Karpas-422 (cell line): Measurements from ENCODE around the gene CACNG3. TPM values are rescaled to one million over a fixed set of nuclear protein-coding genes. Genes with fewer than 3 reads are reported as not detected.

Experiments used
- DNase-seq: peaks from one replicate; pipeline ENCODE4 v3.0.0-alpha.2; 2015
- H2AFZ ChIP-seq: fragments of 200-600 bp; sonication (generic); 2 replicates; pipeline ENCODE4 v1.6.1; 2014; ENCODE audit warnings: antibody characterized with exemption, low read length, mixed read lengths
- H3K27ac ChIP-seq: fragments of 200-600 bp; sonication (generic); 2 replicates; pipeline ENCODE4 v1.5.1; 2014; ENCODE audit warnings: mild to moderate bottlenecking, low read length, moderate library complexity
- H3K27me3 ChIP-seq: fragments of 200-600 bp; sonication (generic); 2 replicates; pipeline ENCODE4 v1.6.1; 2014; ENCODE audit warnings: low read length, mixed read lengths
- H3K36me3 ChIP-seq: fragments of 200-600 bp; sonication (generic); 2 replicates; pipeline ENCODE4 v1.6.1; 2014; ENCODE audit warnings: low read length, mixed read lengths; ENCODE audit not compliant: insufficient read depth
- H3K4me1 ChIP-seq: fragments of 200-600 bp; sonication (generic); 2 replicates; pipeline ENCODE4 v1.6.1; 2014; ENCODE audit warnings: mild to moderate bottlenecking, low read length, mixed read lengths
- H3K4me2 ChIP-seq: fragments of 200-600 bp; sonication (generic); 2 replicates; pipeline ENCODE4 v1.6.1; 2014; ENCODE audit warnings: low read length, low read depth, mild to moderate bottlenecking; ENCODE audit not compliant: poor library complexity, severe bottlenecking
- H3K4me3 ChIP-seq: fragments of 200-600 bp; sonication (generic); 2 replicates; pipeline ENCODE4 v1.5.1; 2014; ENCODE audit warnings: mild to moderate bottlenecking, antibody characterized with exemption, low read length, mixed read lengths
- H3K79me2 ChIP-seq: fragments of 200-600 bp; sonication (generic); 2 replicates; pipeline ENCODE4 v1.6.1; 2014; ENCODE audit warnings: mild to moderate bottlenecking, low read length, mixed read lengths
- H3K9ac ChIP-seq: fragments of 200-600 bp; sonication (generic); 2 replicates; pipeline ENCODE4 v1.6.0; 2014; ENCODE audit warnings: low read length
- H3K9me2 ChIP-seq: fragments of 200-600 bp; sonication (generic), shearing (Covaris generic); replicated peaks from 2 replicates; pipeline ENCODE4 v1.6.0; 2014; ENCODE audit warnings: mild to moderate bottlenecking, low read length, moderate library complexity; ENCODE audit not compliant: insufficient read depth
- H3K9me3 ChIP-seq: fragments of 300-700, 200-600 bp; sonication (generic); 2 replicates; pipeline ENCODE4 v1.6.1; 2014; ENCODE audit warnings: low read length, mixed read lengths
- H4K20me1 ChIP-seq: fragments of 200-600 bp; sonication (generic); 2 replicates; pipeline ENCODE4 v1.6.1; 2014; ENCODE audit warnings: mild to moderate bottlenecking, antibody characterized with exemption, low read length, low read depth; ENCODE audit not compliant: insufficient read depth
- total RNA-seq: library from RNA; depleted of rRNA; stranded (reverse); fragments of >200 nt; shearing (Covaris generic); gene quantifications from 2 replicates; pipeline ENCODE4 v1.2.3, GENCODE V29; 2014; ENCODE audit warnings: low replicate concordance; rRNA removed

Gene CACNG3
- total RNA-seq = not detected in 2 replicates

DNA sequence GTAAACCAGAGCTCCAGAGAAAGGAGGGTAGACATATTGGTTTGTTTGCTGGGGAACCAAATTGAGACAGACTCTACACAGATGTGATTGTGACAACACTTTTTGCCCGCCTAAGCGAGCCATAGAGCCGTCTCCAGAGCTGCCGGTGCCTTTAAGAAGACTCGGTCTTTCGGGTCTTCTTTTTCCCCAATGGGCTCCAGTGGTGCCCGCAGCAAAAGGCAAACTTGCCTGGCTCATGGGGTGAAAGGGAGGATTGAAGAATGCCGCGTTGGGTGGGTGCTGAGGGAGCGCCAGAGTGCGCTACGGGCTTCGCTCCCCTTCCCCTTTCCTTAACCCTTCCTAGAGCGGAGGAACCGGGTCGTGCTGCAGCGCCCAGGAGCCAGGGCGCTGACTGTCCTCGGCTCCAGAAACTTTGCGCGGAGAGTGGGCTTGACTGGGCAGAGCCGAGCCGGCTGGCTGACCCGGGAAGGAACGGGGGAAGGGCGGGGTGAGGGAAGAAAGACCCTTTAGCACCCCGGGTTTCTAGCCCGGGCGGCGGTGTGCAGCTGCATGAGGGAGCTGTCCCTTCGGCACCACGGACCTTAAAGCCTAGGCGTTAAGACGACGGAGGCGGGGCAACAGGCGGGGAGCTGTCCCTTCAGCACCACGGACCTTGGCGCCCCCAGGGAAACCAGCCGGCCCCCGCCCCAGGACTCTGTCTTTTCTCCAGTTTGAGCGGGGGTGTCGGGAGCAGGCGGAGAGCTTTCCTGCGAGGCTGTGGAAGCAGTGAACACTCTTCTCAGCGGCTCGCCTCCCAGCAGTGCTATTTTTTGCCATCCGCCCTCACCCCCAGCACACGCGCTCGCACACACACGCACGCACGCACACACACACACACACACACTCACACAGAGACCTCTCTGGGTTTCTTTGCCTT lies at the start of gene CACNG3:
Gene CACNG3 (plus strand): TSS at position 880 of the 916 bp plus-strand sequence. CDS start 420 bp downstream, outside the sequence.
- no peaks in the 10 kb centered on the region for H4K20me1 ChIP-seq
- H3K4me3 ChIP-seq = no peak within 1 kb of the TSS
- no peaks in the 10 kb centered on the region for H3K79me2 ChIP-seq
- peak; percentile 54 for DNase-seq
- H3K36me3 ChIP-seq = no peaks in the 10 kb centered on the region
- no peak within 1 kb of the TSS for H3K27ac ChIP-seq
- H3K9ac ChIP-seq = no peak within 1 kb of the TSS
- no peaks in the 10 kb centered on the region for H3K9me3 ChIP-seq
- H3K4me1 ChIP-seq = no peaks in the 10 kb centered on the region
- H3K27me3 ChIP-seq = no peaks in the 10 kb centered on the region
- no peaks in the 10 kb centered on the region for H3K9me2 ChIP-seq
- no peak within 1 kb of the TSS for H2AFZ ChIP-seq
- no peak within 1 kb of the TSS for H3K4me2 ChIP-seq

DNA sequence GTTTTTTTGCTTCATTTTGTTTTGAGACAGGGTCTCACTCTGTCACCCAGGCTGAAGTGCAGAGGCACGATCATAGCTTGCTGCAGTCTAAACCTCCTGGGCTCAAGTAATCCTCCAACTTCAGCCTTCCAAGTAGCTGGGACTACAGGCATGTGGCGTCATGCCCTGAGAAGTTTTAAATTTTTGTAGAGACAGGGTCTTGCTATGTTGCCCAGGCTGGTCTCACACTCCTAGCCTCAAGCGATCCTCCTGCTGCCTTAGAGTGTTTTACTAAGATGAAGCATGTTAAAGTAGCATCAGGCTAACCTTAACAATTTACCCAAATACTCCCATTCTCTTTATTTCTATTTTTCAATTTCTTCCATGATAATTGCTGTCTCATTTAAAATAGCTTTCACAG lies 49.2 kb upstream of the CACNG3 start:
- no peaks in the 10 kb centered on the region for H4K20me1 ChIP-seq
- H3K9me3 ChIP-seq = no peaks in the 10 kb centered on the region
- no peak overlapping the region for H3K27ac ChIP-seq
- DNase-seq = no peak
- H3K79me2 ChIP-seq = no peaks in the 10 kb centered on the region
- H3K27me3 ChIP-seq = no peaks in the 10 kb centered on the region
- no peak overlapping the region for H2AFZ ChIP-seq
- H3K9me2 ChIP-seq = no peaks in the 10 kb centered on the region
- no peak overlapping the region for H3K9ac ChIP-seq
- H3K4me2 ChIP-seq = no peak overlapping the region
- H3K4me1 ChIP-seq = no peaks in the 10 kb centered on the region
- no peaks in the 10 kb centered on the region for H3K36me3 ChIP-seq
- no peak overlapping the region for H3K4me3 ChIP-seq

- H3K4me2 ChIP-seq = no peak overlapping the region
- no peak overlapping the region for H3K27ac ChIP-seq
- H3K36me3 ChIP-seq = no peaks in the 10 kb centered on the region
- no peaks in the 10 kb centered on the region for H3K9me2 ChIP-seq
- no peak for DNase-seq
- H3K4me3 ChIP-seq = no peak overlapping the region
- no peaks in the 10 kb centered on the region for H4K20me1 ChIP-seq
- H3K79me2 ChIP-seq = no peaks in the 10 kb centered on the region
- H3K9ac ChIP-seq = no peak overlapping the region
- no peak overlapping the region for H2AFZ ChIP-seq
- no peaks in the 10 kb centered on the region for H3K9me3 ChIP-seq
- H3K4me1 ChIP-seq = no peaks in the 10 kb centered on the region
- no peaks in the 10 kb centered on the region for H3K27me3 ChIP-seq
Measured at GRCh38 chr16:24208710-24209109, 47.4 kb upstream of the CACNG3 start.

GRCh38 chr16:24214992-24215391 lies 41.1 kb upstream of the CACNG3 start:
- Histone ChIP-seq H3K4me2 (no peak overlapping the region), H2AFZ (no peak overlapping the region), H3K9me3 (no peaks in the 10 kb centered on the region), H3K27ac (no peak overlapping the region), H3K36me3 (no peaks in the 10 kb centered on the region), H3K27me3 (no peaks in the 10 kb centered on the region), H3K4me1 (no peaks in the 10 kb centered on the region), H4K20me1 (no peaks in the 10 kb centered on the region; the same call in 1 of the 2 replicates), H3K9ac (no peak overlapping the region), H3K4me3 (no peak overlapping the region), H3K79me2 (no peaks in the 10 kb centered on the region), H3K9me2 (no peaks in the 10 kb centered on the region)
- DNase-seq = no peak

GRCh38 chr16:24216961-24217360 lies 39.2 kb upstream of the CACNG3 start:
- DNase-seq = no peak
- H3K79me2 ChIP-seq = no peaks in the 10 kb centered on the region
- no peak overlapping the region for H3K9ac ChIP-seq
- H3K4me1 ChIP-seq = no peaks in the 10 kb centered on the region
- H3K4me3 ChIP-seq = no peak overlapping the region
- H2AFZ ChIP-seq = no peak overlapping the region
- H3K4me2 ChIP-seq = no peak overlapping the region
- no peaks in the 10 kb centered on the region for H3K9me3 ChIP-seq
- H4K20me1 ChIP-seq = no peaks in the 10 kb centered on the region; the same call in 1 of the 2 replicates
- H3K27me3 ChIP-seq = no peaks in the 10 kb centered on the region
- H3K27ac ChIP-seq = no peak overlapping the region
- H3K9me2 ChIP-seq = no peaks in the 10 kb centered on the region
- H3K36me3 ChIP-seq = no peaks in the 10 kb centered on the region

DNA sequence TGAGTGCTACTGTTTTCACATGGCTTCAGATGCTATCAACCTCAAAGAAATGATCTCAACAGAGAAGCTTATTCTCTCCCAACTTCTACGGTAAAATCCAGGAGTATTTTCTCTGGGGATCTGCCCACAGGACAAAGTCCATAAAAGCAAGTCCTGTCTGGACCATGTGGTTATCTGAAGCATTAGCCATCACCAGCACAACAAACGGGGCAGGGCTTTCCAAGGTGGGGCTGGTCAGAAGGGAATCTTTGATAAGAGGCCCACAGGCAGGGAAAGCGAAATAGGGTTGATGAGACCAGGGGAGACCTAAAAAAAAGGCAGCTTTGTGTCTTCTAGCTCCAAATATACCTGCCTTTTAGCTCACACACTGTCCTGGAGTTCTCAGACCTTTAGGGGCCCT lies 38.7 kb upstream of the CACNG3 start:
- no peaks in the 10 kb centered on the region for H3K27me3 ChIP-seq
- H3K9me3 ChIP-seq = no peaks in the 10 kb centered on the region
- H3K4me3 ChIP-seq = no peak overlapping the region
- H3K4me2 ChIP-seq = no peak overlapping the region
- H3K9ac ChIP-seq = no peak overlapping the region
- H2AFZ ChIP-seq = no peak overlapping the region
- H3K27ac ChIP-seq = no peak overlapping the region
- no peaks in the 10 kb centered on the region for H3K79me2 ChIP-seq
- H3K9me2 ChIP-seq = no peaks in the 10 kb centered on the region
- no peaks in the 10 kb centered on the region; the same call in 1 of the 2 replicates for H4K20me1 ChIP-seq
- H3K4me1 ChIP-seq = no peaks in the 10 kb centered on the region
- H3K36me3 ChIP-seq = no peaks in the 10 kb centered on the region
- no peak for DNase-seq

GRCh38 chr16:24218299-24218698 lies 37.8 kb upstream of the CACNG3 start:
- no peaks in the 10 kb centered on the region for H3K4me1 ChIP-seq
- no peak overlapping the region for H3K27ac ChIP-seq
- no peak overlapping the region for H3K4me3 ChIP-seq
- H4K20me1 ChIP-seq = no peaks in the 10 kb centered on the region; the same call in 1 of the 2 replicates
- H3K27me3 ChIP-seq = no peaks in the 10 kb centered on the region
- no peak overlapping the region for H3K4me2 ChIP-seq
- no peaks in the 10 kb centered on the region for H3K79me2 ChIP-seq
- H2AFZ ChIP-seq = no peak overlapping the region
- no peaks in the 10 kb centered on the region for H3K36me3 ChIP-seq
- no peaks in the 10 kb centered on the region for H3K9me3 ChIP-seq
- DNase-seq = no peak
- no peak overlapping the region for H3K9ac ChIP-seq
- H3K9me2 ChIP-seq = no peaks in the 10 kb centered on the region

GRCh38 chr16:24221219-24221618 lies 34.9 kb upstream of the CACNG3 start:
- H4K20me1 ChIP-seq = no peaks in the 10 kb centered on the region; the same call in 1 of the 2 replicates

More at GRCh38 chr16:24221219-24221618, 34.9 kb upstream of the CACNG3 start:
- no peaks in the 10 kb centered on the region for H3K9me2 ChIP-seq
- H3K4me3 ChIP-seq = no peak overlapping the region
- H3K27me3 ChIP-seq = no peaks in the 10 kb centered on the region
- H3K27ac ChIP-seq = no peak overlapping the region
- no peak for DNase-seq
- H3K4me1 ChIP-seq = no peaks in the 10 kb centered on the region
- no peak overlapping the region for H3K9ac ChIP-seq
- H2AFZ ChIP-seq = no peak overlapping the region
- no peaks in the 10 kb centered on the region for H3K79me2 ChIP-seq
- H3K4me2 ChIP-seq = no peak overlapping the region
- no peaks in the 10 kb centered on the region for H3K9me3 ChIP-seq
- H3K36me3 ChIP-seq = no peaks in the 10 kb centered on the region
